Neuronal stem cell (in vitro differentiated cells): ENCODE measurements around the gene TADA2B.
"Not testable (repeated sequence)": the region's sequence is repeated elsewhere in the genome, so short reads cannot be mapped to it uniquely, and the experiment has no call there.

Source experiments
- DNase-seq: peaks from one replicate; pipeline ENCODE4 v3.0.0-alpha.2; 2013; ENCODE audit warnings: low spot score
- H2AFZ ChIP-seq: one replicate; pipeline ENCODE4 v1.6.1; 2013; ENCODE audit warnings: mild to moderate bottlenecking, low read length, inconsistent platforms
- H2AK5ac ChIP-seq: 2 replicates; pipeline ENCODE4 v1.6.1; 2013; ENCODE audit warnings: low read depth, mild to moderate bottlenecking, inconsistent platforms, low read length, moderate library complexity, mixed read lengths
- H2BK120ac ChIP-seq: 2 replicates; pipeline ENCODE4 v1.6.1; 2013; ENCODE audit warnings: low read depth, mild to moderate bottlenecking, inconsistent platforms, low read length, moderate library complexity, mixed read lengths
- H2BK12ac ChIP-seq: one replicate; pipeline ENCODE4 v1.6.1; 2013; ENCODE audit warnings: low read length, inconsistent platforms
- H2BK15ac ChIP-seq: 2 replicates; pipeline ENCODE4 v1.6.1; 2013; ENCODE audit warnings: mild to moderate bottlenecking, low read length, inconsistent platforms, mixed read lengths
- H2BK5ac ChIP-seq: one replicate; pipeline ENCODE4 v1.6.1; 2013; ENCODE audit warnings: inconsistent platforms, mild to moderate bottlenecking, low read length, moderate library complexity
- H3K14ac ChIP-seq: one replicate; pipeline ENCODE4 v1.6.1; 2013; ENCODE audit warnings: low read length, inconsistent platforms
- H3K18ac ChIP-seq: 2 replicates; pipeline ENCODE4 v1.6.1; 2013; ENCODE audit warnings: low read length, inconsistent platforms
- H3K23ac ChIP-seq: 2 replicates; pipeline ENCODE4 v1.6.1; 2013; ENCODE audit warnings: low read depth, mild to moderate bottlenecking, mixed read lengths, low read length, inconsistent platforms; ENCODE audit not compliant: poor library complexity
- H3K27ac ChIP-seq: replicated peaks from 3 replicates; pipeline ENCODE4 v1.5.1; 2013; ENCODE audit warnings: low read length, inconsistent platforms
- H3K27me3 ChIP-seq, 3 experiments: 2 replicates each; pipeline ENCODE4 v1.6.1; 2013; ENCODE audit warnings: low read length in 3 of 3, mild to moderate bottlenecking in 2 of 3, inconsistent platforms in 1 of 3, low read depth in 1 of 3, mixed read lengths in 1 of 3, moderate library complexity in 1 of 3; ENCODE audit not compliant: control insufficient read depth in 3 of 3, insufficient read depth in 3 of 3
- H3K36me3 ChIP-seq, 2 donors: replicated peaks in 1 of 2; 2 replicates each; pipeline ENCODE4 v1.6.1; 2013; ENCODE audit warnings: low read length in 2 of 2; ENCODE audit not compliant: control insufficient read depth in 2 of 2, insufficient read depth in 2 of 2
- H3K4ac ChIP-seq: 2 replicates; pipeline ENCODE4 v1.6.1; 2013; ENCODE audit warnings: inconsistent platforms, mild to moderate bottlenecking, low read length, moderate library complexity
- H3K4me1 ChIP-seq, 2 donors: 1 replicate in 1 of 2; 2 replicates in 1 of 2; pipeline ENCODE4 v1.6.1; 2013; ENCODE audit warnings: low read length in 2 of 2, low read depth in 1 of 2; ENCODE audit not compliant: control insufficient read depth in 2 of 2, insufficient read depth in 1 of 2
- H3K4me2 ChIP-seq: one replicate; pipeline ENCODE4 v1.6.1; 2013; ENCODE audit warnings: mild to moderate bottlenecking, low read length, inconsistent platforms; ENCODE audit not compliant: insufficient read depth, poor library complexity, severe bottlenecking
- H3K4me3 ChIP-seq, 2 donors: 2 replicates each; pipeline ENCODE4 v1.5.1; 2013; ENCODE audit warnings: low read length in 2 of 2, mild to moderate bottlenecking in 2 of 2, inconsistent platforms in 1 of 2, moderate library complexity in 1 of 2
- H3K79me1 ChIP-seq: one replicate; pipeline ENCODE4 v1.6.1; 2013; ENCODE audit warnings: low read depth, mild to moderate bottlenecking, inconsistent platforms, low read length, moderate library complexity
- H3K9ac ChIP-seq: one replicate; pipeline ENCODE4 v1.6.1; 2013; ENCODE audit warnings: mild to moderate bottlenecking, low read depth, low read length, inconsistent platforms; ENCODE audit not compliant: poor library complexity
- H3K9me3 ChIP-seq, 2 donors: replicated peaks in 1 of 2; 2 replicates each; pipeline versions ENCODE3 to v1.6.1; 2013; ENCODE audit warnings: low read length in 2 of 2, mild to moderate bottlenecking in 2 of 2, inconsistent platforms in 1 of 2, low read depth in 1 of 2, mixed read lengths in 1 of 2, moderate library complexity in 1 of 2; ENCODE audit not compliant: control insufficient read depth in 2 of 2, insufficient read depth in 1 of 2
- H4K8ac ChIP-seq: one replicate; pipeline ENCODE4 v1.6.1; 2013; ENCODE audit warnings: low read depth, mild to moderate bottlenecking, inconsistent platforms, low read length, moderate library complexity
- H4K91ac ChIP-seq: one replicate; pipeline ENCODE4 v1.6.1; 2013; ENCODE audit warnings: low read length, low read depth, mild to moderate bottlenecking, inconsistent platforms; ENCODE audit not compliant: poor library complexity
- WGBS, 2 donors: extraction: QIAGEN DNeasy Blood & Tissue Kit; methylation state at CpG; one replicate each; pipeline ENCODE4 v1.1.7; 2013; ENCODE audit warnings: missing lambda C conversion rate in 2 of 2, mixed read lengths in 1 of 2; ENCODE audit not compliant: insufficient read length in 2 of 2, insufficient replicate concordance in 1 of 2; ENCODE audit errors: extremely low coverage in 2 of 2; 5-methylcytosine and 5-hydroxymethylcytosine counted together

Gene TADA2B

DNA sequence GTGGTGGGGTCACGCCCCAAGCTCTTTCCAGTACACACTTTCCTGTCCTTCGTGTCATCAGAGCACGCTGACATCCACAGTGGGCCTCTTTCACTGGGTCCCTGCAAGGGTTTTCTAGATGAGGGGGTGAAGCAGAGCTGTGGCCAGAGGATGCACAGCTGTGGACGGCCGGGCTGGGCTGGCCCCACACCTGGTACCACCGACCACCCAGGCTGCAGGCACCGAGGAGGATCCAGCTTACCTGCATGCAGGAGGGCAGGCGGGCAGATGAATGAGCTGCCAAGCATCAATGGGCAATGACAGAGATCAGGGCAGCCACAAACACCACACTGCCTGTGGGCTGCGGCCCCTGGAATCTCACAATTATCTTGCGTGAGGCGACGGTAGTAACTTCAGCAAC is 34.2 kb downstream of the TADA2B start:
- Histone ChIP-seq H3K36me3 (no peaks in the 10 kb centered on the region), H4K91ac (no peak overlapping the region), H3K23ac (no peak overlapping the region), H3K18ac (peak overlapping the region; percentile 46), H3K79me1 (no peaks in the 10 kb centered on the region), H2BK12ac (no peak overlapping the region), H3K9ac (no peak overlapping the region), H3K14ac (no peak overlapping the region), H2BK120ac (no peak overlapping the region), H3K4me1 (no peaks in the 10 kb centered on the region), H3K4me2 (no peak overlapping the region), H2BK5ac (no peak overlapping the region), H3K4ac (no peak overlapping the region), H2AK5ac (peak overlapping the region; percentile 90), H4K8ac (no peak overlapping the region), H2BK15ac (no peak overlapping the region), H3K27ac (no peak overlapping the region), H3K27me3 (peaks cover 0 to 4% (median 0%) of the 10 kb centered on the region in 3 experiments), H2AFZ (no peak overlapping the region), H3K9me3 (no peaks in the 10 kb centered on the region), H3K4me3 (no peak overlapping the region)
- no peak for DNase-seq
- no CpG with 5 or more reads among the region's 12 CpGs for WGBS, 2 donors

DNA sequence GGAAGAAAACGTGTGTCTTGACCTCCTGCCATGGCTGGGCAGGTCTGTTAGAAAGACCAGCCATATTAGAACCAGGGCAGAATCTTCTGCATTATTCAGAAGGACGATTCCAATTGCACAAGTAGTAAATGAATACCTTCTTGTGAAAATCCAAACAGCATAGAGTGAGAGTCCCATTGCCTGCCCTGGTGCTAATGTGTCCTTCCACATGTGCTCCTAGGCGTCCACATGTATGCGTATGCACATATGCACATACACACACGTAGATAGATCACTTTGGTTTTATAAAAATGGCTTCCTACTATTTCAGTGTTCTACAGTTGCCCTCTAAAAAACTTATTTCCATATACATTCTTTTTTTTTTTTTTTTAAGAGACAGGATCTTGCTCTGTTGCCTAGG is 34.9 kb downstream of the TADA2B start:
- no peak overlapping the region for H3K4me2 ChIP-seq
- H3K9ac ChIP-seq, result no peak overlapping the region
- H2BK12ac ChIP-seq, result no peak overlapping the region
- no peak overlapping the region for H2BK5ac ChIP-seq
- no peak overlapping the region for H3K4ac ChIP-seq
- no peaks in the 10 kb centered on the region for H3K4me1 ChIP-seq
- no peak overlapping the region for H2BK120ac ChIP-seq
- H3K14ac ChIP-seq, result no peak overlapping the region
- H2AFZ ChIP-seq, result no peak overlapping the region
- H2AK5ac ChIP-seq, result no peak overlapping the region
- H3K23ac ChIP-seq, result no peak overlapping the region
- no CpG with 5 or more reads among the region's 5 CpGs for WGBS, 2 donors
- H4K8ac ChIP-seq, result no peak overlapping the region
- H3K27me3 ChIP-seq, result no peaks in the 10 kb centered on the region
- no peak overlapping the region for H3K27ac ChIP-seq
- H3K4me3 ChIP-seq, result no peak overlapping the region
- no peak overlapping the region for H3K18ac ChIP-seq
- no peaks in the 10 kb centered on the region for H3K79me1 ChIP-seq
- no peaks in the 10 kb centered on the region for H3K9me3 ChIP-seq
- no peak overlapping the region for H2BK15ac ChIP-seq
- H3K36me3 ChIP-seq, result no peaks in the 10 kb centered on the region
- no peak overlapping the region for H4K91ac ChIP-seq
- no peak for DNase-seq

DNA sequence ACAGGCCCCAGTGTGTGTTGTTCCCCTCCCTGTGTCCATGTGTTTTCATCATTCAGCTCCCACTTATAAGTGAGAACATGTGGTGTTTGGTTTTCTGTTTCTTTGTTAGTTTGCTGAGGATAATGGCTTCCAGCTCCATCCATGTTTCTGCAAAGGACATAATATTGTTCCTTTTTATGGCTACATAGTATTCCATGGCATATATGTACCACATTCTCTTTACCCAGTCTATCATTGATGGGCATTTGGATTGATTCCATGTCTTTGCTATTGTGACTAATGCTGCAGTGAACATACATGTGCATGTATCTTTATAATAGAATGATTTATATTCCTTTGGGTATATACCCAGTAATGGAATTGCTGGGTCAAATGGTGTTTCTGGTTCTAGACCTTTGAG is 36.3 kb downstream of the TADA2B start:
- H2BK5ac ChIP-seq, H2BK120ac ChIP-seq, H2BK12ac ChIP-seq, H3K36me3 ChIP-seq, H3K4me1 ChIP-seq, H3K4me2 ChIP-seq, H2AK5ac ChIP-seq, H4K8ac ChIP-seq, H3K27me3 ChIP-seq, H2BK15ac ChIP-seq, H3K79me1 ChIP-seq, H2AFZ ChIP-seq, H3K9me3 ChIP-seq, H3K27ac ChIP-seq, H4K91ac ChIP-seq, H3K23ac ChIP-seq, H3K18ac ChIP-seq, H3K14ac ChIP-seq, DNase-seq, H3K4ac ChIP-seq, H3K9ac ChIP-seq, H3K4me3 ChIP-seq: not testable (repeated sequence)

DNA sequence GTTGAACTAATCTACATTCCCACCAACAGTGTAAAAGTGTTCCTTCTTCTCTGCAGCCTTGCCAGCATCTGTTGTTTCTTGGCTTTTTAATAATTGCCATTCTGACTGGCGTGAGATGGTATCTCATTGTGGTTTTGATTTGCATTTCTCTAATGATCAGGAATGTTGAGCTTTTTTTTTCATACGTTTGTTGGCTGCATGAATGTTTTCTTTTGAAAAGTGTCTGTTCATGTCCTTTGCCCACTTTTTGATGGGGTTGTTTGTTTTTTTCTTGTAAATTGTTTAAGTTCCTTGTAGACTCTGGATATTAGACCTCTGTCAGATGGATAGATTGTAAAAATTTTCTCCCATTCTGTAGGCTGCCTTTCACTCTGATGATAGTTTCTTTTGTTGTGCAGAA is 36.7 kb downstream of the TADA2B start:
- H3K27me3 ChIP-seq, H3K4me1 ChIP-seq, H3K9me3 ChIP-seq, H3K36me3 ChIP-seq, H3K14ac ChIP-seq, H3K4me3 ChIP-seq, H2BK12ac ChIP-seq, H3K9ac ChIP-seq, H2BK120ac ChIP-seq, H4K91ac ChIP-seq, H3K4me2 ChIP-seq, H3K27ac ChIP-seq, H2AFZ ChIP-seq, DNase-seq, H3K79me1 ChIP-seq, H3K23ac ChIP-seq, H3K4ac ChIP-seq, H2BK15ac ChIP-seq, H2BK5ac ChIP-seq, H2AK5ac ChIP-seq, H4K8ac ChIP-seq, H3K18ac ChIP-seq: not testable (repeated sequence)
- WGBS, 2 donors, result no CpG with 5 or more reads among the region's 2 CpGs
